ENCODE data around the gene VSTM2A. TPM values are rescaled to one million over a fixed set of nuclear protein-coding genes. Genes with fewer than 3 reads are reported as not detected.

Gene VSTM2A
- total RNA-seq, 6 experiments from 2014 or later = not detected

DNA sequence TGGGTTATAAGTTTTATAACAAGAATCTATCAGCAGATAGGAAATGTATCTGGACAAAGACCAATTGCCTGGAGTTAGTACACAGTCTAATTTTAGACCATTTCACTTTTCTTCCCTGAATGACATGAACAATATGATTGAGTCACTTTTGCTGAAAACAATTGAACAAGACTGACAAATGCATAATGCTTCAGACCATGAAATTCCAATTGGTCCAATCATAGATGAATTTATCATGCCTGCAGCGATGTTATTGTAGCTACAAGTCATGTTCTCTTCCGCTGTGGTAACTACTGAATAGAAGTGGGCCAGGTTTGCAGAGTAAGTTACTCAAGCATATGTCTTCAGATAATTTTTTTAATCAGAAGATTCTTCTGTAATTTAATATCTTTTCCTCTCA is 73.4 kb downstream of the VSTM2A start:
- H3K27me3 Mint-ChIP-seq (ENCODE audit: insufficient read depth) = no peaks in the 10 kb centered on the region; the same call in 1 of the 2 replicates
- no peaks in the 10 kb centered on the region for H3K4me1 Mint-ChIP-seq (ENCODE audit: low read depth)
- no peak for DNase-seq
- H3K9me3 Mint-ChIP-seq = peaks cover 5% of the 10 kb centered on the region; the same call in 1 of the 2 replicates
- no peak overlapping the region for H3K27ac Mint-ChIP-seq
- TF ChIP-seq, protein P1, sequence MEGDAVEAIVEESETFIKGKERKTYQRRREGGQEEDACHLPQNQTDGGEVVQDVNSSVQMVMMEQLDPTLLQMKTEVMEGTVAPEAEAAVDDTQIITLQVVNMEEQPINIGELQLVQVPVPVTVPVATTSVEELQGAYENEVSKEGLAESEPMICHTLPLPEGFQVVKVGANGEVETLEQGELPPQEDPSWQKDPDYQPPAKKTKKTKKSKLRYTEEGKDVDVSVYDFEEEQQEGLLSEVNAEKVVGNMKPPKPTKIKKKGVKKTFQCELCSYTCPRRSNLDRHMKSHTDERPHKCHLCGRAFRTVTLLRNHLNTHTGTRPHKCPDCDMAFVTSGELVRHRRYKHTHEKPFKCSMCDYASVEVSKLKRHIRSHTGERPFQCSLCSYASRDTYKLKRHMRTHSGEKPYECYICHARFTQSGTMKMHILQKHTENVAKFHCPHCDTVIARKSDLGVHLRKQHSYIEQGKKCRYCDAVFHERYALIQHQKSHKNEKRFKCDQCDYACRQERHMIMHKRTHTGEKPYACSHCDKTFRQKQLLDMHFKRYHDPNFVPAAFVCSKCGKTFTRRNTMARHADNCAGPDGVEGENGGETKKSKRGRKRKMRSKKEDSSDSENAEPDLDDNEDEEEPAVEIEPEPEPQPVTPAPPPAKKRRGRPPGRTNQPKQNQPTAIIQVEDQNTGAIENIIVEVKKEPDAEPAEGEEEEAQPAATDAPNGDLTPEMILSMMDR (IDR thresholded peaks at IDR 0.05) = no peak
- no peak overlapping the region for H3K4me3 Mint-ChIP-seq
- no peaks in the 10 kb centered on the region for H3K36me3 Mint-ChIP-seq (ENCODE audit: low read depth)

Other genes with a start within 250 kb of the VSTM2A start
- 100 to 1,000 TPM; 189 to 300 (median 252) TPM for gene SEC61G, start 216.8 kb downstream of the VSTM2A start, total RNA-seq (2021; fragmentation: NEBNext Ultra II Directional; extraction: Animal tissue kit (Norgen Biotek cat#: 25700))

All from HFFc6 (cell line).